Hypothalamus (tissue), 51 donors: Measurements from ENCODE around the gene OCLN.
"Not testable (repeated sequence)": the region's sequence is repeated elsewhere in the genome, so short reads cannot be mapped to it uniquely, and the experiment has no call there.

Experiments used
- DNase-seq, 51 donors: peaks; one replicate each; lab custom pipeline; 2025; lab: John Stamatoyannopoulos, UW

OCLN gene

GRCh38 chr5:69491027-69491426, 1.6 kb upstream of the OCLN start:
- no peak for DNase-seq

DNA sequence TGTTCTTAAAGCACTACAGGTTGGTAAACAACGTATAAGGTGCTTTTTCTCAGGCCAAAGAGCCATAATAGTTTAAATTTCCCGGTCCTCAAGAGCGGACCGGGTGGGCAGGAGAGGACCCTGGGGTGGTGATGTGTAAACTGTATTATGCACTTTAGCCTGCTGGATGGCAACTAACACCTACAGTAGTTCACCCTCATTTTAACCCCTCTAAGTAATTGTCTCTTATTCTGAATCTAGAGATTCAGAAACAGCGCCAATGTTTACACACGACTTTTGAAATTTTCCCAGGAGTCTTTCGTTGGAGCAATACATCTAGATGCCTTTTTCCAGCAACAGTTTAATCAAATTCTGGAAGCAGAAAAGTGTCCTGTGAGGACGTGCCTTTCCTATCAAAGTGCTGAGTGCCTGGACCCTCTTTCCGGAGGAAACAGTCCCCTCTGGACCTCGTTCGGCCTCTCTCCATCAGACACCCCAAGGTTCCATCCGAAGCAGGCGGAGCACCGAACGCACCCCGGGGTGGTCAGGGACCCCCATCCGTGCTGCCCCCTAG, 676 bp upstream of the OCLN start:
- DNase-seq: no peak

DNA sequence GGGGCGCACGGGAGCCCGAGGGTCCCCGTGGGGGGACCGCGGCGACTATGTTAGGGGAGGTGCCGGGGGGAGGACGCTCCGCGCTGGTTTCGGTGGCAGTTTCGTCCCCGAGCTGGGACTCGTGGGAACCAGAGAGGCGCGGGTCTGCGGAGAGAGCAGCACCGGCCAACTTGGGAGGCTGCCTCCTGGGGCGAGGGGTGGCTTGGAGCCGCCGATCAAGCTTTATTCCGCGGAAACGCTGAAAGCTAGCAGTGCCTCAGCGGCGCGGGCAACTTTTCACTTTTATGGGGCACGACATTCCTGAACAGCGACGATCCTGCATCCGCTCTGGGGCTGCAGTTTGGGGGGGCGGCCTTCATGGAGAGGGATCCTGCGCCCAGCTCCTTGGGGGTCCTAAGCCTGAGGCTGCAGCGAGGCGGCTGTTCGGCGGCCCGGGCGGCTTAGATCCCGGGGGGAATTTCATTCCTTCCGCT, 369 bp downstream of the OCLN start:
- DNase-seq: peak in 1 of 51 donors; percentile 4

DNA sequence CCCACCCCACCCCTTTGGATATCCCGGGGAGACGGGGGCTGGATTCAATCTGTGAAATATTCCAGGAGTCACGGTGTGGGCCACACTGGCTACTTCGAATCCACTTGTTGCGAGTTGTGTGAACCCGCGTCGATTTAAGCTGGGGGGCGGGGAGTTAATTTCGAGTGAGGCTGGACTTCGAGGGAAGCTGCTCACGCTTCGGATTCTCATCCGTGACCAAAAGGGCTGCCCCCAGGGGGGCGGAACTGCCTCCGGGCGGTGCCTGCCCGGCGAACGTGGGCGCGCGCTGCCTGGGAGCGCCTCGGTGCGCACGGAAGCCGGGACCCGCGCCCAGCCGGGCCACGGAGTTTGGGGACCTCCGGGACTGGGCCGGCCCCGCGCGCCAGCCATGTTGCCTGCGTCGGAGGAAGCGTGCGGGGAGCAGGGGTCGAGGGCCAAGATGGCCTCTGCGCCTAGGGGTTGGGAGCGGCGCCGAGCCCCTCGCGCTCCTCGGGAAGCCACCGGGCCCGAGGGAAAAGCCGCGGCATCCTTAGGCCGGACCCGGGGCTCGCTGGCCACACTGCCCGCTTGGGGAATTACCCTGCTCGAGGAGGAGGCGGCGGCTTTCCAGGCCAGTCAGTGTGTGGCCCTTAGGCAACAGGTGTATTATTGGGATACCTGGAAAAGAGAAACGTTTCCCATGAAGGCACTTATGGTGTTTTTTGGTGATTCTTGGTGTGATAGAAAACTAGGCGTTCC, 975 bp downstream of the OCLN start:
- peak in 2 of 51 donors; percentile 1 to 2 for DNase-seq

- DNase-seq: no peak
Observed at GRCh38 chr5:69494452-69494851, 1.9 kb downstream of the OCLN start.

GRCh38 chr5:69497006-69497520, 4.5 kb downstream of the OCLN start:
- no peak for DNase-seq

DNA sequence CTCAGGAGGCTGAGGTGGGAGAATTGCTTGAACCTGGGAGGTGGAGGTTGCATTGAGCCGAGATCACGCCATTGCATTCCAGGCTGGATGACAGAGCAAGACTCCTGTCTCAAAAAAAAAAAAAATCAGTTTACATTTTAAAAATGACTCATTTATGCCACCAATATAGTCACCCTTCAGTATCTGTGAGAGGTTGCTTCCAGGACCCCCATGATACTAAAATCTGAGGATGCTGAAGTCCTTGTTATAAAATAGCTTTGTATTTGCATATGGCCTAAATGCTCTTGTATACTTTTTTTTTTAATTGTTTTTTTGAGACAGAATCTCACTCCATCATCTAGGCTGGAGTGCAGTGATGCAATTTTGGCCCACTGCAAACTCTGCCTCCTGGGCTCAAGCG, 5.8 kb downstream of the OCLN start:
- DNase-seq: no peak

DNA sequence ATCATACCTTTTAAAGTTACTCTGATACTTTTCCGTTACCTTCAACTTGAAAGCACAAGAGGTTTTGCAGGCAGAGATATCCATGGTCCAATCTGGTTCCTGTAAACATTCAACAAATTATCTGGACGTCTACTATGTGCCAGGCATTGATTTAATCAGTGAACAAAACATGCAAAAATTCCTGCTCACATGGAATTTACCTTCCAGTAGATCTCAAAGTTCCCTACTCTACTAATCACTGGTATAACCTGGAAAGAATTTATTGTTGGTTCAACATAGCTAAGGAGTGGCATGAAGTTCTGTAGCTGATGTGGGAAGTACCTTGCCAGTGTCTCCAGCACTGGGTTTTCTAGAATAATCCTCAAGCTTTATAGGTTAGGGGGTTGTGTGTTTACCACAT, 9.8 kb downstream of the OCLN start:
- no peak for DNase-seq

DNA sequence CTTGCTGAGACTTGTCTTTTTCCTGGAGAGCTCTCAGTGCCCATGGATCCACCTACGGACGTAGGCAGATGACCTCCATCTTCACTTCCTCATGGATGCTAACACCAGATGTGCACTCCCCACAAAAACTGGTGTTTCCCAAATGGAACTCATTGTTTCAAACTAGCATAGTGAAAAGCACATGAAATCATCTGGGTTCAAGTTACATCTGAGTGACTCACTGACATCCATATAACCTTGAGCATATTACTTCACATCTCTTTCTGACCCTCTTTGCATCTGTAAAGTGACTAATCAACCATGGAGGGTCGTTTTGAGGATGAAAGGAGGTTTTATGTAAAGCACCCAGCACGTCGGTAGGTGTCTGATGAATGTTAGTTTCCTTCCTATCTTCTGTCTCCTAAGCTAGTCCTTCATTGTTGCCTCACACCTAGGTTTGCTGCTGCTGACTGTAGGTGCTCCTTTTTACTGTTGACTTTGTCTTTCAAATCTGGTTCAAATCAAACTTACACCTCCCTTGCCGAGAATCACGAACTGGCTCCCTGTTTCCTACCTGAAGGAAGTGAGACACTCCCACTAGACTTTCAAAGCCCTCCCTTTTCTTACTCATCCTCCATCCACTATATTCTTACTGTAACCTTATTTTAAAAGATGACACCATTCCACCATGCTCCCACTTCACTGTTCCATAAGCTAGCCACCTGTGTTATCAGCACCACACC, 10.3 kb downstream of the OCLN start:
- DNase-seq: no peak

DNA sequence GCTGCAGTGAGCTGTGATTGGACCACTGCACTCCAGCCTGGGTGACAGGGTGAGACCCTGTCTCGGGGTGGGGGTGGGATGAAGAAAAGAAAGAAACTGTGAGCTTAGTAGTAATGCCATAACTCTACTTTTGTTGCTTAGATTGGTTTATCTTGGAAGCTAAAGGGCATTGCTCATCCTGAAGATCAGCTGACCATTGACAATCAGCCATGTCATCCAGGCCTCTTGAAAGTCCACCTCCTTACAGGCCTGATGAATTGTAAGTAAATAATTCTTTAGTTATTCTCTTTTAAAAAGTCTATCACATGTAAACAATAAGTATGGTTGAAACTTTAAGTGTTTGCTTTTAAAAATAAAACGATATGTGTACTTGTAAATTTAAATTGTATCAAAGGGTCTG, 11.4 kb downstream of the OCLN start:
- DNase-seq: no peak

- DNase-seq: no peak
Observed at GRCh38 chr5:69505306-69505705, 12.7 kb downstream of the OCLN start.

DNA sequence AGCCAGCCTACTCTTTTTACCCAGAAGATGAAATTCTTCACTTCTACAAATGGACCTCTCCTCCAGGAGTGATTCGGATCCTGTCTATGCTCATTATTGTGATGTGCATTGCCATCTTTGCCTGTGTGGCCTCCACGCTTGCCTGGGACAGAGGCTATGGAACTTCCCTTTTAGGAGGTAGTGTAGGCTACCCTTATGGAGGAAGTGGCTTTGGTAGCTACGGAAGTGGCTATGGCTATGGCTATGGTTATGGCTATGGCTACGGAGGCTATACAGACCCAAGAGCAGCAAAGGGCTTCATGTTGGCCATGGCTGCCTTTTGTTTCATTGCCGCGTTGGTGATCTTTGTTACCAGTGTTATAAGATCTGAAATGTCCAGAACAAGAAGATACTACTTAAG, 16.6 kb downstream of the OCLN start:
- DNase-seq: no peak

GRCh38 chr5:69510694-69511093, 18.1 kb downstream of the OCLN start:
- no peak for DNase-seq

GRCh38 chr5:69512740-69513260, 20.2 kb downstream of the OCLN start:
- DNase-seq: no peak

- DNase-seq: not testable (repeated sequence)
Observed at GRCh38 chr5:69515570-69515969, 23.0 kb downstream of the OCLN start.

DNA sequence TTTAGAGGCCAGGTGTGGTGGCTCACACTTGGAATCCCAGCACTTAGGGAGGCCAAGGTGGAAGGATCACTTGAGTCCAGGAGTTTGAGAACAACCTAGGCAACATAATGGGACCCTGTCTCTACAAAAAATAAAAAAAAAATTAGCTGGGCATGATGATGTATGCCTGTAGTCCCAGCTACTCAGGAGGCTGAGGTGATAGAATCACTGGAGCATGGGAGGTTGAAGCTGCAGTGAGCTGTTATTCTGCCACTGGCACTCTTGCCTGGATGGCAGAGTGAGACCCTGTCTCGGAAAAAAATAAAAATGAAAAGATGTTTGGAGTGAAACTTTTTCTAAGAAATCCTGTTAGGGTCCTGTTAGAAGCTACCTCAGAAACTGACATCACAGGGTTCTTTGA, 24.2 kb downstream of the OCLN start:
- DNase-seq: no peak

- no peak for DNase-seq
Observed at GRCh38 chr5:69517763-69518212, 25.2 kb downstream of the OCLN start.

DNA sequence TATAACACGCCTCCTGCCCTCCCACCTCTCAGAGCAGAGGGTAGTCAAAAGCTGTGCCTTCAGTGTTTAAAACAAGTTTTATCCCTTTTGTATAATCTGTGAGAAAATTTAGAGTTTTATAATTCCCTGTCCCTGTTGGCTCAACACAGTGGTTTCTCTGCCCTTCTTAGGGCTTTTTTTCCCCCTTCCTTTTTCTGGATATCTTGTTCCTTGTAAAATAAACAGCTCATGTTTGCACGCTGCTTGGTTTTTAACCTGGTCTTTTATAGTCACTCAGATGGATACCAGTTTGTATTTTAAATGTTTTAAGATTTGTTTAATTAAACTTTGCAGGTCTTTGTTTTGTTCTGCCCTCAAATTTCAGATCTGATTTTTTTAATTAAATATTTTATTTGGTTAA, 26.7 kb downstream of the OCLN start:
- no peak for DNase-seq

DNA sequence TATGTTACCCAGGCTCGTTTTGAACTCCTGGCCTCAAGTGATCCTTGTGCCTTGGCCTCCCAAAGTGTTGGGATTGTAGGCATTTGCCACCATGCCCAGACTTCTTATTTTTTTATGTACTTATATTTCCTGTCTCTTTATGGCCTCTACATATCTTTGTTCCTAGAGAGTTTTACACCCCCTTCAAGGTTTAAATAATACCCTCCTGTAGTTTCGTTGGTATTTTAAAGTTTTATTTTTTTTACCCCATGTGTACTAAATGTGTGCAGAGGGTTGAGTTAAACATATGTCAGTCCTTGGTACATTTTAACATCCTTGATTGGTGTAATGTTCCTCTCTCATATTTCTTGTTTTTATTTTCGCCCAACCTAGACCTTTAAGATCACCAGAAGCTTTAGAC, 29.4 kb downstream of the OCLN start:
- no peak for DNase-seq

DNA sequence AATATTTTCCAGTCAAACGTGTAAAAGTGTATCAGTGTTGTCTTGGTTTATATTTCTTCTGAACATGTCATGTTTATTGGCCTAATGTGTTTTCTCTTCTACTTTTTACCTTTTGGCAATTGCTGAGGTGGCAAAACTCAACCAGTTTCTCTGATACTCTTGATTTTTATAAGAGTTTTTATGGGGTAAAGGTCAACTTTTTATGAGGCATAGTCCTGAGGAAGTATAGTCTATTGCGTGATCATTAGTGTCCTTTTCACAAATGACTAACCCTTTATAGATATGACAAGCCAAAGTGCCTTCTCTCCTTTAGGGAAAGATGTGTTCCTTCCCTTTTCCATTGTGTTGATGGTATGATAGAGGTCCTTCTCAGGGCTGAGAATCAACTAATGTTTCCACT, 32.9 kb downstream of the OCLN start:
- no peak for DNase-seq

- no peak for DNase-seq
Observed at GRCh38 chr5:69526660-69527059, 34.1 kb downstream of the OCLN start.
